Ectodermal cell (in vitro differentiated cells): ENCODE measurements around the gene TRPM3.

Source experiments
- H3K27ac ChIP-seq: 2 replicates; pipeline ENCODE4 v1.7.0; 2013; ENCODE audit warnings: mild to moderate bottlenecking, low read depth, low read length; ENCODE audit not compliant: insufficient read depth, poor library complexity, severe bottlenecking
- H3K27me3 ChIP-seq: 2 replicates; pipeline ENCODE4 v1.7.0; 2013; ENCODE audit warnings: mild to moderate bottlenecking, low read length; ENCODE audit not compliant: insufficient read depth, control insufficient read depth, poor library complexity, severe bottlenecking
- H3K36me3 ChIP-seq: one replicate; pipeline ENCODE4 v1.7.0; 2013; ENCODE audit warnings: low read length; ENCODE audit not compliant: control insufficient read depth, insufficient read depth
- H3K4me1 ChIP-seq: one replicate; pipeline ENCODE4 v1.7.0; 2013; ENCODE audit warnings: low read length; ENCODE audit not compliant: control insufficient read depth, insufficient read depth
- H3K4me3 ChIP-seq: 2 replicates; pipeline ENCODE4 v1.7.0; 2013; ENCODE audit warnings: low read depth, low read length, control low read depth; ENCODE audit not compliant: insufficient read depth
- H3K9me3 ChIP-seq: 2 replicates; pipeline ENCODE4 v1.7.0; 2013; ENCODE audit warnings: mild to moderate bottlenecking, low read length, moderate library complexity; ENCODE audit not compliant: control insufficient read depth
- WGBS, 2 experiments: methylation state at CpG; one replicate each; pipeline ENCODE4 v1.1.7; 2013; ENCODE audit warnings: missing lambda C conversion rate in 2 of 2; 5-methylcytosine and 5-hydroxymethylcytosine counted together

Gene TRPM3

DNA sequence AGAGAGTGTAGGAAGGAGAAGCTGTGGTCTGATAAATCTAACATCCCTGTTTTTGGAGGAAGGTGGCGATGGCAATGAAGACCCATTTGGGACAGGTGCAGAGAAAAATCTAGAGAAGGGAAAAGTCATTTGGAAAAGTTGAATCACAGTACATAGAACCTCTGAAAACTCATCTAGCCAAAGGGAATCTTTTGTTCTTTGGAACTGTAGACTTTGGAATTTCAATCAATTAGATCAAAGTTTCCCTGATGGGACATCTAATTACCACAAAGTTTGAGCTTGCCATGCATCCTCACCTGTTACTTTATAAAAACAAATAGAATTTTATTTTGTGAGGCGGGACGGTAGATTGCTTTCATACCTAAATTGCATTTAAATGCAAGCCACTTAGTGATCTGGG lies 294.9 kb downstream of the TRPM3 start:
- 99 to 100% methylated on average over 3 of the region's 3 CpGs for WGBS, 2 experiments
- Histone ChIP-seq H3K4me1 (peaks cover 4% of the 10 kb centered on the region), H3K27me3 (no peaks in the 10 kb centered on the region), H3K36me3 (no peaks in the 10 kb centered on the region), H3K4me3 (no peak overlapping the region), H3K27ac (no peak overlapping the region), H3K9me3 (no peaks in the 10 kb centered on the region)

DNA sequence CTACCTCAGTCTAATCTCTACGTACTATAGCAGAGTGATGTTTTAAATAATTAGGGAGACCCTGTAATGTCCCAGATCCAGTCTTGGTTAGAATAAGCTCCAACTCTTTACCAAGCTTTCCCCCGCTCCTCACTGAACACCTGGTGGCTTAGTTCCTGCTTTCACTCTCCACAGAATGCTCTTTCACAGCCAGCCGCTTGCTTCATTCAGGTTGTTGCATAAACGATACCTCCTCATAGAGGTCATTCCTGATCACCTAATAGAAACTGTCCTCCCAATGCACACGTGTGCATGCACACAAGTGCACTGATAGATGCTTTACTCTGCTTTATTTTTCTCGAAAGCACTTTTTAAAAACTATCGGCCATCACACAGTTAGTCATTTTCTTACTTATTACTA lies 298.1 kb downstream of the TRPM3 start:
- Histone ChIP-seq H3K27ac (no peak overlapping the region), H3K27me3 (no peaks in the 10 kb centered on the region), H3K4me3 (no peak overlapping the region), H3K4me1 (no peaks in the 10 kb centered on the region), H3K9me3 (no peaks in the 10 kb centered on the region), H3K36me3 (no peaks in the 10 kb centered on the region)
- WGBS, 2 experiments: 85 to 86% methylated on average over 7 of the region's 7 CpGs

DNA sequence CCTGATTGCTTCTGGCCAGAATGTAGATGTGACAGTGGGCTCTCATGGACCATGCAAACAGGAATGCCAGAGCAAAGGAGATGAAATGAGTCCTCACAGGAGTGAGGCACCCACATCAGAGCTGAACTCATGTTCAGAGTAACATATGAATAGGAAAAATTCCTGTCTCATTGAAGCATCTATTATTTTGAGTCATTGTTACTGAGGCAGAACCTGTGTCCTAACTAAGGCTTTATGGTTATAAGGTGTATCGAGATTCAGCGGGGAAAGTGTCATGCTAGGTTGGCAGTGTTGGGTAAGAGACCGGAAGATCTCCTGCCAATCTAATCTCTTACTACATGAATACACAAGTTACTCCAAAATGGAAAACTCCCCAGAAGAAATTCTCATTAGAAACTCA lies 304.1 kb downstream of the TRPM3 start:
- Histone ChIP-seq H3K4me3 (no peak overlapping the region), H3K9me3 (no peaks in the 10 kb centered on the region), H3K27me3 (no peaks in the 10 kb centered on the region), H3K27ac (no peak overlapping the region), H3K36me3 (no peaks in the 10 kb centered on the region), H3K4me1 (no peaks in the 10 kb centered on the region)
- WGBS, 2 experiments: 89 to 94% methylated on average over 3 of the region's 3 CpGs

DNA sequence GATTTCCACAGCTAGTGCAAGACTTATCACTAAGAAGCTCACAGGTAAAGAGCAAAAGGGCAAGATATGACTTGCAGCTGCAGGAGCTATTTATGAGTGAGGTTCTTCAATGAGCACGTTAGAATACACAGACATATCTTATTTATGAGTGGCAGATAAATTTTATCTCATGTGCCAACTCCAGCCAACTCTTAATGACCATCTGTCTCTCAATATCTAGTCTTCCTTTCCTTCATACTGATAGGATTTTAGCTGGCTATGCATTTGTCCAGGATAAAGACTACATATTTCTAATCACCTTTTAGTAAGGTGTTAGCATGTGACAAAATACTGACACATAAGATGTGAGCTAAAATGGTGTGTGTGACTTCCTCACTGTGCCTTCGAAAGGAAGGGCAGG lies 304.5 kb downstream of the TRPM3 start:
- Histone ChIP-seq H3K4me3 (no peak overlapping the region), H3K9me3 (no peaks in the 10 kb centered on the region), H3K36me3 (no peaks in the 10 kb centered on the region), H3K27me3 (no peaks in the 10 kb centered on the region), H3K4me1 (no peaks in the 10 kb centered on the region), H3K27ac (no peak overlapping the region)
- WGBS, 2 experiments: 50 to 55% methylated on average over 2 of the region's 2 CpGs

DNA sequence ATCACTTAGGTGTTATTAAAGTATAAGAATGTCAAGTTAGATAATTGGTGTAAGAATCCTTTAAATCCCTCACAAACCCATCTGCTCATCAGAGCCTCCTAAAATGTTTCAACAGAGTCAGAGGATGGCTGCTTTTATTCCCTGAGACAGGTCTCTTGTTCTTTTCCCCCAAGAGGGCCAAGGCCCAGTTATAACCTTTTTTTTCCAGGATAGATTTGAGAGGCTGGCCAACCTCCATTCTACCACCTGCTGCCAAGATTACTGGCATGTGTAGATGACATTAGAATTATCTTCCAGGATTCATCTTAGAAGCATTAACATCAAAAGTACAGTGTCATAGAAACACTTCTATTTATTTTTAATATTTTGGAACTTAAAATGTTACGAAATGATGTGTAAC lies 305.1 kb downstream of the TRPM3 start:
- Histone ChIP-seq H3K36me3 (no peaks in the 10 kb centered on the region), H3K9me3 (no peaks in the 10 kb centered on the region), H3K4me3 (no peak overlapping the region), H3K27me3 (no peaks in the 10 kb centered on the region), H3K27ac (no peak overlapping the region), H3K4me1 (no peaks in the 10 kb centered on the region)
- 100% methylated on average over 1 of the region's 1 CpG; no CpG with 5 or more reads in 1 of the 2 experiments for WGBS, 2 experiments

DNA sequence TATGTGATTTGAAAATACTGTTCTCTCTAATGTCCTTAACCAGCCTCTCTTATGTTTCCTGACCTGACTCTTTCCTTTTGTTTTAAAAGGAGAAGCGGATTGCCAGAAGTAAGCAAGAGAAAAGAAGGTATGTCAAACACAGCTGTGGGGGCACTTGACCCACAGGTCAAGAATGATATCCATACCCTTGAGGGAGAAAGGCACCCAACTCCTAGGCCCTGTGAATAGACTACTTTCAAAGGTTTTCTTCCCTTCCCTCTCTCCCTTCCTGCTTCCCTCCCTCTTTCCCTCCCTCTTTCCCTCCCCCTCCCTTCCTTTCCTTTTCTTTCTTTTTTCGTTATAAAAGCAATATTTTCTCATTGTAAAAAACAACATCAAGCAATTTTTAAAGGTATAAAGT lies 306.8 kb downstream of the TRPM3 start:
- Histone ChIP-seq H3K27ac (no peak overlapping the region), H3K27me3 (no peaks in the 10 kb centered on the region), H3K4me3 (no peak overlapping the region), H3K4me1 (no peaks in the 10 kb centered on the region), H3K36me3 (no peaks in the 10 kb centered on the region), H3K9me3 (no peaks in the 10 kb centered on the region)
- 25 to 35% methylated on average over 1 to 2 of the region's 2 CpGs for WGBS, 2 experiments

DNA sequence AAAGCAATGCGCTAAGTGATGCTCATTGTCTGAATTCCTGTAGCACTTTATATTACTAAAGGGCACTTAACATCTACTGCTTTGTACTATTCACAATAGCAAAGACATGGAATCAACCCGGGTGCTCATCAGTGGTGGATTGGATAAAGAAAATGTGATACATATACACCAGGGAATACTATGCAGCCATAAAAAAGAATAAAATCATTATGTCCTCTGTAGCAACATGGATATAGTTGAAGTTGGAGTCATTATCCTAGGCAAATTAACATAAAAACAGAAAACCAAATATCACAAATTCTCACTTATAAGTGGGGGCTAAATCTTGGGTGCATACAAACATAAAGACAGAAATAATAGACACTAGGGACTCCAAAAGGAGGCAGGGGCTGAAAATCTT lies 308.3 kb downstream of the TRPM3 start:
- no peaks in the 10 kb centered on the region for H3K9me3 ChIP-seq

GRCh38 chr9:70811638-70812037 lies 309.8 kb downstream of the TRPM3 start:
- Histone ChIP-seq H3K4me1 (no peaks in the 10 kb centered on the region), H3K36me3 (no peaks in the 10 kb centered on the region), H3K4me3 (no peak overlapping the region), H3K9me3 (no peaks in the 10 kb centered on the region), H3K27ac (no peak overlapping the region), H3K27me3 (no peaks in the 10 kb centered on the region)
- WGBS, 2 experiments: no CpG with 5 or more reads among the region's 1 CpG

More for the DNA sequence above, 308.3 kb downstream of the TRPM3 start:
- H3K4me1 ChIP-seq: no peaks in the 10 kb centered on the region
- no peaks in the 10 kb centered on the region for H3K27me3 ChIP-seq
- no peak overlapping the region for H3K27ac ChIP-seq
- 89 to 100% methylated on average over 1 of the region's 2 CpGs for WGBS, 2 experiments
- H3K4me3 ChIP-seq: no peak overlapping the region
- H3K36me3 ChIP-seq: no peaks in the 10 kb centered on the region

DNA sequence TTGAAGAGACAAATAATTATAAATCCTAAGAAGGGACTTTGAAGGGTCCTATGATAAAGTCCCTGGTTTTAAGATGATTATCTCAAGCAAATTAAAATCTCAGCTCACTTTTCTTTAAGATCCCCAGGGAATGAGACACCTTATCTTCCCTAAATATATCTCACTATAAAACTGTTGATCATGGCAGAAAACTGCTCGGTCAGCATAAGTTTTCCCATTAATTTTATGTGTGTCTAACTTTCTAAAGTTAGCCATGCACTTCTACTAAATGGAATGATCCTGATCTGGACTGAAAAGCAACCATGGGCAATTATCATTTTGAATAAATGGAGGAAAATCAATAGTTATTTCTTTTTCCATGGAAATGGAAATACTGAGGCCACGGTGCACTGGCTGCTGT lies 314.5 kb downstream of the TRPM3 start:
- Histone ChIP-seq H3K27ac (no peak overlapping the region), H3K27me3 (no peaks in the 10 kb centered on the region), H3K9me3 (no peaks in the 10 kb centered on the region), H3K4me3 (no peak overlapping the region), H3K36me3 (no peaks in the 10 kb centered on the region), H3K4me1 (peaks cover 6% of the 10 kb centered on the region)
- 88% methylated on average over 1 of the region's 2 CpGs; no CpG with 5 or more reads in 1 of the 2 experiments for WGBS, 2 experiments

DNA sequence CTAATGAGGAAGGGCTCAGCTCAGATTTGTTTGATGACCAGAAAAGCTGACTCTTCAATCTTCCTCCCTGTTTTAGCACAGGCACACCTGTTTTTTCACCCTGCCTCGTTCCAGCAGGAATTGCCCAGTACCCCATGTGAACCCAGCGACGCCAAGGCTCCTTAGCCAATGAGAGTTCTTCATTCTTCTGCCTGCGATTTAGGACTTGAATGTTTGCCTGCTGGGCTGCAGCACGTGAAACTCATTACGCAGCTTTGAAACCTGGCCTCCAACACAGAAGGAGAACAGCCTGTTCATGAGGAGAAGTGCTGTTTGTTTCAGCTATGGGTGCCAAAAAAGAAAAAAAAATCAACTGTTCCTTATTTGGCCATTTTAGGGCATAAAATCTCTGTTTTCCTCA lies 315.5 kb downstream of the TRPM3 start:
- WGBS, 2 experiments: 82 to 86% methylated on average over 6 of the region's 6 CpGs
- no peaks in the 10 kb centered on the region for H3K27me3 ChIP-seq
- H3K27ac ChIP-seq: no peak overlapping the region
- H3K9me3 ChIP-seq: no peaks in the 10 kb centered on the region
- H3K4me1 ChIP-seq: peaks cover 6% of the 10 kb centered on the region
- H3K36me3 ChIP-seq: no peaks in the 10 kb centered on the region
- H3K4me3 ChIP-seq: no peak overlapping the region

- WGBS, 2 experiments: 75 to 76% methylated on average over 6 of the region's 6 CpGs
- H3K27ac ChIP-seq: no peak overlapping the region
These were observed 318.5 kb downstream of the TRPM3 start for GRCh38 chr9:70802758-70803436.

More at GRCh38 chr9:70802758-70803436, 318.5 kb downstream of the TRPM3 start:
- Histone ChIP-seq H3K36me3 (no peaks in the 10 kb centered on the region), H3K4me3 (no peak overlapping the region), H3K4me1 (peaks cover 6% of the 10 kb centered on the region), H3K27me3 (no peaks in the 10 kb centered on the region), H3K9me3 (no peaks in the 10 kb centered on the region)
